T-helper 2 cell treated with Interferon-gamma antibody and Interleukin-4, amounts not matched to agents 100 ng/mL and 5 ng/mL, for 36 hours (primary cell): Measurements from ENCODE around the gene NME3. TPM values are rescaled to one million over a fixed set of nuclear protein-coding genes. Genes with fewer than 3 reads are reported as not detected.
"Not testable (repeated sequence)": the region's sequence is repeated elsewhere in the genome, so short reads cannot be mapped to it uniquely, and the experiment has no call there.

Source experiments
- intact Hi-C: fragments of 100-400 bp; cut with micrococcal nuclease; formaldehyde crosslinking; loops from one replicate; pipeline ENCODE4 v1.15.1; 2023
- total RNA-seq: library from RNA; stranded (reverse); gene quantifications from 2 replicates; pipeline ENCODE4 v1.2.3, GENCODE V29; 2022

NME3 gene
- 33.3 and 34.3 TPM in 2 replicates for total RNA-seq

- intact Hi-C loops, result loop anchor here (5.0 kb wide), 2 partner anchors 64 to 186 kb away; partner anchors contain the start of genes MAPK8IP3 and NDUFB10
Measured at GRCh38 chr16:1771188-1771863, at the start of gene NME3. NME3 (minus strand) TSS chr16:1771543; CDS start chr16:1771534, 9 bp downstream.

GRCh38 chr16:1820946-1821290 is 49.6 kb upstream of the NME3 start:
- intact Hi-C loops, result no loop called here

- intact Hi-C loops, result no loop called here
Measured at GRCh38 chr16:1820096-1820945, 49.0 kb upstream of the NME3 start.

GRCh38 chr16:1819611-1820010 is 48.3 kb upstream of the NME3 start:
- intact Hi-C loops, result no loop called here

GRCh38 chr16:1818873-1819525 is 47.7 kb upstream of the NME3 start:
- intact Hi-C loops, result no loop called here

- intact Hi-C loops, result no loop called here
Measured at GRCh38 chr16:1818204-1818872, 47.0 kb upstream of the NME3 start.

- intact Hi-C loops, result no loop called here
Measured at GRCh38 chr16:1817716-1818115, 46.4 kb upstream of the NME3 start.

GRCh38 chr16:1817276-1817589 is 45.9 kb upstream of the NME3 start:
- intact Hi-C loops, result no loop called here

GRCh38 chr16:1816396-1817275 is 45.3 kb upstream of the NME3 start:
- intact Hi-C loops, result no loop called here

- intact Hi-C loops, result no loop called here
Measured at GRCh38 chr16:1815461-1815860, 44.1 kb upstream of the NME3 start.

- intact Hi-C loops, result no loop called here
Measured at GRCh38 chr16:1812732-1813163, 41.4 kb upstream of the NME3 start.

GRCh38 chr16:1810536-1810935 is 39.2 kb upstream of the NME3 start:
- intact Hi-C loops, result no loop called here

GRCh38 chr16:1810106-1810505 is 38.8 kb upstream of the NME3 start:
- intact Hi-C loops, result no loop called here

GRCh38 chr16:1809281-1809801 is 38.0 kb upstream of the NME3 start:
- intact Hi-C loops, result no loop called here

GRCh38 chr16:1808691-1809090 is 37.3 kb upstream of the NME3 start:
- intact Hi-C loops, result no loop called here

- intact Hi-C loops, result no loop called here
Measured at GRCh38 chr16:1807626-1808025, 36.3 kb upstream of the NME3 start.

GRCh38 chr16:1800701-1801100 is 29.4 kb upstream of the NME3 start:
- intact Hi-C loops, result no loop called here

- intact Hi-C loops, result not testable (repeated sequence)
Measured at GRCh38 chr16:1799263-1799662, 27.9 kb upstream of the NME3 start.

GRCh38 chr16:1794908-1795666 is 23.7 kb upstream of the NME3 start:
- intact Hi-C loops, result no loop called here
